ENCODE measurements around the gene IQGAP1.
"Not testable (repeated sequence)": the region's sequence is repeated elsewhere in the genome, so short reads cannot be mapped to it uniquely, and the experiment has no call there.

The IQGAP1 gene

GRCh38 chr15:90376789-90377188, 11.3 kb upstream of the IQGAP1 start:
- DNase-seq (ENCODE audit: low read depth in 2 of 2), result peak; percentile 44 to 45

GRCh38 chr15:90379263-90379662, 8.8 kb upstream of the IQGAP1 start:
- DNase-seq (ENCODE audit: low read depth in 2 of 2), result no peak

GRCh38 chr15:90381515-90381914, 6.5 kb upstream of the IQGAP1 start:
- DNase-seq (ENCODE audit: low read depth in 2 of 2), result no peak

- DNase-seq (ENCODE audit: low read depth in 2 of 2), result no peak
These were observed 5.7 kb upstream of the IQGAP1 start for GRCh38 chr15:90382320-90382719.

- DNase-seq (ENCODE audit: low read depth in 2 of 2), result no peak
These were observed 1.8 kb upstream of the IQGAP1 start for GRCh38 chr15:90386221-90386620.

- DNase-seq (ENCODE audit: low read depth in 2 of 2), result peak; percentile 52 to 54
These were observed 679 bp downstream of the IQGAP1 start for GRCh38 chr15:90388462-90389380.

- no peak for DNase-seq (ENCODE audit: low read depth in 2 of 2)
These were observed 1.5 kb downstream of the IQGAP1 start for GRCh38 chr15:90389513-90389912.

GRCh38 chr15:90393040-90393439, 5.0 kb downstream of the IQGAP1 start:
- DNase-seq (ENCODE audit: low read depth in 2 of 2), result no peak

GRCh38 chr15:90394074-90394473, 6.0 kb downstream of the IQGAP1 start:
- DNase-seq (ENCODE audit: low read depth in 2 of 2), result no peak

- DNase-seq (ENCODE audit: low read depth in 2 of 2), result no peak
These were observed 6.9 kb downstream of the IQGAP1 start for GRCh38 chr15:90394748-90395442.

GRCh38 chr15:90396321-90396720, 8.3 kb downstream of the IQGAP1 start:
- DNase-seq (ENCODE audit: low read depth in 2 of 2), result no peak

GRCh38 chr15:90400005-90400758, 12.1 kb downstream of the IQGAP1 start:
- DNase-seq (ENCODE audit: low read depth in 2 of 2), result no peak

GRCh38 chr15:90400759-90401314, 12.8 kb downstream of the IQGAP1 start:
- peak in 1 of 2 donors; percentile 51 for DNase-seq (ENCODE audit: low read depth in 2 of 2)

GRCh38 chr15:90401495-90401894, 13.5 kb downstream of the IQGAP1 start:
- no peak for DNase-seq (ENCODE audit: low read depth in 2 of 2)

GRCh38 chr15:90402223-90402622, 14.2 kb downstream of the IQGAP1 start:
- DNase-seq (ENCODE audit: low read depth in 2 of 2), result no peak

- no peak for DNase-seq (ENCODE audit: low read depth in 2 of 2)
These were observed 14.7 kb downstream of the IQGAP1 start for GRCh38 chr15:90402767-90403166.

GRCh38 chr15:90405055-90405607, 17.1 kb downstream of the IQGAP1 start:
- DNase-seq (ENCODE audit: low read depth in 2 of 2), result no peak

- DNase-seq (ENCODE audit: low read depth in 2 of 2), result no peak
These were observed 19.3 kb downstream of the IQGAP1 start for GRCh38 chr15:90407336-90407735.

GRCh38 chr15:90407871-90408317, 19.9 kb downstream of the IQGAP1 start:
- DNase-seq (ENCODE audit: low read depth in 2 of 2), result peak in 1 of 2 donors; percentile 24

GRCh38 chr15:90408657-90409056, 20.6 kb downstream of the IQGAP1 start:
- no peak for DNase-seq (ENCODE audit: low read depth in 2 of 2)

GRCh38 chr15:90409587-90409986, 21.5 kb downstream of the IQGAP1 start:
- not testable (repeated sequence) for DNase-seq (ENCODE audit: low read depth in 2 of 2)
